GM21723 (cell line): ENCODE results near the gene AUTS2.

Experiments used
- ATAC-seq: cut with Tn5 transposase; IDR thresholded peaks from one replicate; pipeline ENCODE4 v1.9.1; 2021; ENCODE audit warnings: mild to moderate bottlenecking, moderate library complexity; ENCODE audit not compliant: unreplicated experiment

Gene AUTS2

GRCh38 chr7:70596598-70596913, 998.3 kb downstream of the AUTS2 start:
- no peak for ATAC-seq

GRCh38 chr7:70597066-70597465, 998.8 kb downstream of the AUTS2 start:
- no peak for ATAC-seq

GRCh38 chr7:70598976-70599375, 1000.7 kb downstream of the AUTS2 start:
- ATAC-seq, result no peak

- no peak for ATAC-seq
Observed at GRCh38 chr7:70599446-70600190, 1001.3 kb downstream of the AUTS2 start.

GRCh38 chr7:70600993-70601392, 1002.7 kb downstream of the AUTS2 start:
- ATAC-seq, result no peak

GRCh38 chr7:70602117-70602516, 1003.8 kb downstream of the AUTS2 start:
- ATAC-seq, result no peak

GRCh38 chr7:70607281-70607680, 1009.0 kb downstream of the AUTS2 start:
- no peak for ATAC-seq

- ATAC-seq, result no peak
Observed at GRCh38 chr7:70607759-70608158, 1009.5 kb downstream of the AUTS2 start.

- ATAC-seq, result no peak
Observed at GRCh38 chr7:70608229-70608628, 1010.0 kb downstream of the AUTS2 start.

- no peak for ATAC-seq
Observed at GRCh38 chr7:70612811-70613210, 1014.5 kb downstream of the AUTS2 start.

GRCh38 chr7:70614237-70615045, 1016.2 kb downstream of the AUTS2 start:
- no peak for ATAC-seq

GRCh38 chr7:70615066-70615606, 1016.9 kb downstream of the AUTS2 start:
- no peak for ATAC-seq

GRCh38 chr7:70616211-70616610, 1017.9 kb downstream of the AUTS2 start:
- ATAC-seq, result no peak

GRCh38 chr7:70616821-70617220, 1018.5 kb downstream of the AUTS2 start:
- ATAC-seq, result no peak

GRCh38 chr7:70618020-70618551, 1019.8 kb downstream of the AUTS2 start:
- ATAC-seq, result no peak

- ATAC-seq, result no peak
Observed at GRCh38 chr7:70619130-70619529, 1020.9 kb downstream of the AUTS2 start.

- no peak for ATAC-seq
Observed at GRCh38 chr7:70619659-70620058, 1021.4 kb downstream of the AUTS2 start.

- no peak for ATAC-seq
Observed at GRCh38 chr7:70620333-70621055, 1022.2 kb downstream of the AUTS2 start.

GRCh38 chr7:70621954-70622600, 1023.8 kb downstream of the AUTS2 start:
- ATAC-seq, result no peak

GRCh38 chr7:70622936-70623335, 1024.7 kb downstream of the AUTS2 start:
- no peak for ATAC-seq
